Smooth muscle cell (in vitro differentiated cells): ENCODE results near the gene LBH. TPM values are rescaled to one million over a fixed set of nuclear protein-coding genes. Genes with fewer than 3 reads are reported as not detected.
"Not testable (repeated sequence)": the region's sequence is repeated elsewhere in the genome, so short reads cannot be mapped to it uniquely, and the experiment has no call there.

Source experiments
- DNase-seq: peaks from one replicate; lab custom pipeline; 2025; ENCODE audit not compliant: unreplicated experiment; lab: John Stamatoyannopoulos, UW
- H2AFZ ChIP-seq: fragments of 200-600 bp; sonication (generic); 2 replicates; pipeline ENCODE4 v1.6.0; 2016; ENCODE audit warnings: antibody characterized with exemption, low read depth, mild to moderate bottlenecking
- H3F3A ChIP-seq: fragments of 200-600 bp; sonication (generic); 2 replicates; pipeline ENCODE4 v1.6.0; 2017; ENCODE audit warnings: antibody characterized with exemption, low read depth
- H3K27ac ChIP-seq: fragments of 200-600 bp; sonication (generic); 2 replicates; pipeline ENCODE4 v1.5.1; 2016; ENCODE audit warnings: low read depth, mild to moderate bottlenecking
- H3K27me3 ChIP-seq: fragments of 200-600 bp; sonication (generic); 2 replicates; pipeline ENCODE4 v1.6.1; 2016; ENCODE audit warnings: low read depth, mild to moderate bottlenecking
- H3K36me3 ChIP-seq: fragments of 200-600 bp; sonication (generic); 2 replicates; pipeline ENCODE4 v1.5.1; 2016; ENCODE audit warnings: low read depth
- H3K4me1 ChIP-seq: fragments of 200-600 bp; sonication (generic); 2 replicates; pipeline ENCODE4 v1.5.1; 2016; ENCODE audit warnings: low read depth
- H3K4me2 ChIP-seq: fragments of 200-600 bp; sonication (generic); 2 replicates; pipeline ENCODE4 v1.6.0; 2016; ENCODE audit warnings: mild to moderate bottlenecking
- H3K4me3 ChIP-seq: fragments of 200-600 bp; sonication (generic); 2 replicates; pipeline ENCODE4 v1.5.1; 2016; ENCODE audit warnings: mild to moderate bottlenecking
- H3K79me2 ChIP-seq: fragments of 200-600 bp; sonication (generic); 2 replicates; pipeline ENCODE4 v1.6.0; 2016; ENCODE audit warnings: low read depth, mild to moderate bottlenecking
- H3K9ac ChIP-seq: fragments of 200-600 bp; sonication (generic); 2 replicates; pipeline ENCODE4 v1.6.0; 2016; ENCODE audit warnings: low read depth
- H3K9me3 ChIP-seq: fragments of 200-600 bp; sonication (generic); replicated peaks from 2 replicates; pipeline ENCODE4 v1.5.1; 2016; ENCODE audit warnings: low read depth
- H4K20me1 ChIP-seq: fragments of 200-600 bp; sonication (generic); 2 replicates; pipeline ENCODE4 v1.6.0; 2016; ENCODE audit warnings: low read depth
- CTCF ChIP-seq: fragments of 200-600 bp; sonication (generic); IDR thresholded peaks from 2 replicates; pipeline ENCODE4 v1.5.1; 2017; ENCODE audit warnings: borderline replicate concordance, mild to moderate bottlenecking, antibody characterized with exemption; ENCODE audit not compliant: insufficient read depth, poor library complexity, severe bottlenecking
- whole genome bisulfite sequencing: methylation state at CpG from one replicate; pipeline ENCODE4 v1.1.7; 2016; ENCODE audit warnings: low lambda C conversion rate; 5-methylcytosine and 5-hydroxymethylcytosine counted together
- polyA plus RNA-seq: library from polyadenylated mRNA; unstranded; fragments of >200 nt; fragmentation: Nextera tagmentation; extraction: Ambion mirVana; gene quantifications from 2 replicates; pipeline ENCODE4 v1.2.1, GENCODE V29; 2016
- total RNA-seq: library from RNA; depleted of rRNA; stranded (reverse); fragments of >200 nt; gene quantifications from 2 replicates; pipeline ENCODE4 v1.2.3, GENCODE V29; 2014

Gene LBH
- total and polyA plus RNA-seq, 2 experiments from 2014 or later: 31.0 to 35.2 TPM

- no peak overlapping the region for H3K4me3 ChIP-seq
- peaks cover 8% of the 10 kb centered on the region for H3F3A ChIP-seq
- no peaks in the 10 kb centered on the region for H3K36me3 ChIP-seq
- no peak for TF ChIP-seq CTCF
- H3K79me2 ChIP-seq: no peaks in the 10 kb centered on the region
- H3K27me3 ChIP-seq: no peaks in the 10 kb centered on the region
- no peak overlapping the region for H3K27ac ChIP-seq
- no peak for DNase-seq
- no peaks in the 10 kb centered on the region for H3K9me3 ChIP-seq
- no peak overlapping the region for H3K9ac ChIP-seq
- 77% methylated on average over 13 of the region's 13 CpGs for WGBS
- H3K4me1 ChIP-seq: no peaks in the 10 kb centered on the region
- H3K4me2 ChIP-seq: no peak overlapping the region
- no peaks in the 10 kb centered on the region for H4K20me1 ChIP-seq
- H2AFZ ChIP-seq: no peak overlapping the region
Observed at GRCh38 chr2:30267161-30267975, 36.0 kb downstream of the LBH start.

GRCh38 chr2:30268296-30268871 lies 37.0 kb downstream of the LBH start:
- H3K4me1 ChIP-seq: peaks cover 4% of the 10 kb centered on the region
- no peak overlapping the region for H2AFZ ChIP-seq
- no peaks in the 10 kb centered on the region for H4K20me1 ChIP-seq
- H3K4me3 ChIP-seq: no peak overlapping the region
- no peaks in the 10 kb centered on the region for H3K36me3 ChIP-seq
- H3F3A ChIP-seq: peaks cover 8% of the 10 kb centered on the region
- no peak overlapping the region for H3K27ac ChIP-seq
- WGBS: 88% methylated on average over 5 of the region's 5 CpGs
- no peak for TF ChIP-seq CTCF
- no peak overlapping the region for H3K9ac ChIP-seq
- no peaks in the 10 kb centered on the region for H3K27me3 ChIP-seq
- DNase-seq: no peak
- no peak overlapping the region for H3K4me2 ChIP-seq
- no peaks in the 10 kb centered on the region for H3K79me2 ChIP-seq
- H3K9me3 ChIP-seq: no peaks in the 10 kb centered on the region

- DNase-seq, H3K4me1 ChIP-seq, H3K27ac ChIP-seq, H3K9ac ChIP-seq, H3K36me3 ChIP-seq, H4K20me1 ChIP-seq, H3K27me3 ChIP-seq, H3F3A ChIP-seq, H3K79me2 ChIP-seq, H3K9me3 ChIP-seq, H3K4me2 ChIP-seq, H2AFZ ChIP-seq, H3K4me3 ChIP-seq: not testable (repeated sequence)
- 93% methylated on average over 16 of the region's 16 CpGs for WGBS
Observed at GRCh38 chr2:30269114-30269770, 37.9 kb downstream of the LBH start.

- Histone ChIP-seq H3K36me3 (no peaks in the 10 kb centered on the region), H2AFZ (no peak overlapping the region), H3K79me2 (no peaks in the 10 kb centered on the region), H3F3A (peaks cover 8% of the 10 kb centered on the region), H3K4me2 (no peak overlapping the region), H3K4me3 (no peak overlapping the region), H3K9me3 (no peaks in the 10 kb centered on the region), H3K27ac (no peak overlapping the region), H3K9ac (no peak overlapping the region), H3K4me1 (peaks cover 5% of the 10 kb centered on the region), H3K27me3 (no peaks in the 10 kb centered on the region), H4K20me1 (no peaks in the 10 kb centered on the region)
- DNase-seq: no peak
- 88% methylated on average over 5 of the region's 5 CpGs for WGBS
- no peak for TF ChIP-seq CTCF
Observed at GRCh38 chr2:30269771-30270145, 38.4 kb downstream of the LBH start.
